NCI-H1105 (cell line): ENCODE results near the gene SCGB3A2.

ENCODE experiments used
- DNase-seq: peaks from one replicate; lab custom pipeline; 2025; lab: John Stamatoyannopoulos, UW

The SCGB3A2 gene

GRCh38 chr5:147904110-147904509, 25.6 kb downstream of the SCGB3A2 start:
- no peak for DNase-seq

GRCh38 chr5:147906326-147907095, 28.0 kb downstream of the SCGB3A2 start, which contains the start of gene C5orf46:
Gene C5orf46 (minus strand): TSS chr5:147906538. CDS start chr5:147906501, 37 bp downstream.
- no peak for DNase-seq

GRCh38 chr5:147911427-147911826, 32.9 kb downstream of the SCGB3A2 start:
- no peak for DNase-seq

DNA sequence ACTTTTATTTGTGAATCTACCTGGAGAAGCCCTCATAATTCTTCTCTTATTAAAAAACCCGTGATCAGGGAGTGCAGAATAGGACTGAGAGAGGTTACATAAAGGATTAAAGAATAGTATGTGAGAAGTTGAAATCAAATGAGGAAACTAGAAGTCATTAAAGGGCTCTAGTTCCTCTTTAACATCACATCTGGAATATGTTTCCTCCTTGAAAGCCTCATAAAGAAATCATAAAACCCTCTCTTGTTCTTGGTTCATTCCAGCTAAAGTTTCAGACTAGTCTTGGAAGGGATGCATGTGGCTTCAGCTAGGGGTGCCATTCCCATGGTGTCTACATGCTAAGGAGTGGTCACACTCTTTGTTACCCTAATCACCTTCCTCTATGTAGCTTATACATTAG, 33.5 kb downstream of the SCGB3A2 start:
- DNase-seq = no peak

DNA sequence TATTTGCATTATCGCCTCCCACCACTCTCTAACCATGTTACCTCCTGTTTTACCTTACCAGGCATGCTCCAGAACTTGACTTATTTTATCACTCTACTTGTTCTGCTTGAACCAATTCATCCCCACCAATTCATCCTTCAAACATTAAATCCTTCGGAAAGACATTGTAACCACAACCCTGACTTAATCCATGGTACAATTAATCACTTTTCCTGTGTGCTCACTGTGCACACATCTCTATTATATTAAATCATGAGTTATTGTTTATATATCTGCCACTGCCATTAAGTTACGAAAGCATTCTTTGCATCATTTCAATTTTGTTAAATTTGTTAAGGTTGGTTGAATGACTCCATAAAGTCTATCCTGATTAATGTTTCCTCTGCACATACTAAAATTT, 35.3 kb downstream of the SCGB3A2 start:
- no peak for DNase-seq

DNA sequence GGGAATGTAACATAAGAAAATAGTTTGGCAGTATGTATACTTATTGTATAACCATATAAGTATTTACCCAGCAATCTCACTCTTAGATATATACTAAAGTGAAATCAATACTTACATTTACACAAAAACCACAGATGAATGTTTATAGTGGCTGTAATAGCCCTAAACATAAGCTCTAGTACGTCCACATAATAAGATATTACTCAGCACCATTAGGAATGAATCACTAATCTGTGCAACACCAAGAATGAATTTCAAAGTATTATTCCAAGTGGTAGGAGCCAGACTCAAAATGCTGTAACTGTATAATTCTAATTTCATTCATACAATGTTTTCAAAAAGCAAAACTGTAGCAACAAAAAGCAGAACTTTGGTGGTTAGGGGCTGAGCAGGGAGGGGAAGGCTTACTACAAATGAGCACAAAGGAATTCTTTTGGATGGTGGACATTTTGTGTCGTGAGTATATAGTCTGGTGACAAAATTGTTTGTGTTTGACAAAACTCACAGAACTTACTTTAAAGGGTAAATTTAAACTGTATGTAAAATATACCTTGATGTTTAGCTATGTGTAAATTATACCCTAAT, 39.7 kb downstream of the SCGB3A2 start:
- DNase-seq = no peak

DNA sequence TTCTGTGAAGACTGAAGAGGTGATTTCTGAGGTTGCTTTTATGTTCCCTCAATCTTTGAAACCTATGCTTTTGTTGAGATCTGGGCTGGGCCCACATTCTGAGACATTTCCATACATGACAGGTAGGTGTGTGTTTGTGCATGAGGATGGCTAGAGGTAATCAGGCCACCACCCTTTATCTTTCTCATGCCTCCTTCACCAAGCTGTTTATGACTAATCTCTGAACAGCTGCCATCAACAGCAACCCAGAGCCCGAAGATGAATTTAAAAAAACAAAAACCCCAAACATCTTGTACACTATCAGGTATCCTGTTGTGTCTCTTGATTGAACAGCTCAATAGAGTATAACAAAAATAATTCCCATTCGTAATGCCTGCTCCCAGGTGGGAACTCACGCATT, 40.4 kb downstream of the SCGB3A2 start:
- DNase-seq = no peak

DNA sequence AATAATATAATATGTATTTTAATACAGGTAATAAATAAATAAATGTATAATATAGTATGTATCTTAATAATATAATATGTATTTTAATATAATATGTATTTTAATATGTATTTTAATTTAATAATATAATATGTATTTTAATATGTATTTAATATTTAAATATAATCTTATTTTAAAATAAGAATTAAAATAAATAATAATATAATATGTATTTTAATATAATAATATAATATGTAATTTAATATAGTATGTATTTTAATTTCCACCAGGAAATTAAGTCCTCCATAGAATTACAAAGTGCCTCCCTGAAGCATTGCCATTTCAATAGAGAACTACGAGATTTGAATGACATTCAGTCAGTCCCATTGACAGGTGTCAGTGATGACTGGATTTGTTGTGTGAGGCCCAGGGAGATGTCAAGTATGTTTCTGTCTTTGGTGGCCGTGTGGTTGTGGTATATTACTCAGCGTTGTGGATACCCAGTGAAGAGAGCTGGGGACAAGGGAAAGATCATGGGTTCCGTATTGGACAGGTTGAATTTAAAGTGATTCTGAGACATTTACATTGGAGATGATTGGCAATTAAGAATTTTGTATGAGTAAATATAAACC, 42.0 kb downstream of the SCGB3A2 start:
- DNase-seq = no peak

DNA sequence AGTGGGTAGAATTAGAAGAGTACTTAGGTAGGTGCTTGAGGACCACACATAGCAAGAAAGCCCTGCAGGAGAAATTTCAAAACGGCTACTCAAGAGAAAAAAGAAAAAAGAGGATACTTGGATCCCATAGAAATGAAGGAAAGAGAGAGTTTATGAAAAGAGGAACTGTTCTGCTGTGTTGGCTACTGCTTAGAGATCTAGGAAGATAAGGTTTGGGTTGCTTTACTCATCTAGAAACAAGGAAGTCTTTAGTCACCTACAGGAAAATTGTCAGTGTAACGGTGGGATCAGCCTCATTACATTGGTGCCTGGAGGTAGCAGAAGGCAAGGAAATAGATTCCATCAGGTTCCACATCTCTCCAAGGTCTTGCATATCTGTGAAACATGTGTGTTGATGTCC, 42.6 kb downstream of the SCGB3A2 start:
- no peak for DNase-seq

- no peak for DNase-seq
Measured at GRCh38 chr5:147925020-147925419, 46.5 kb downstream of the SCGB3A2 start.

GRCh38 chr5:147927901-147928300, 49.4 kb downstream of the SCGB3A2 start:
- DNase-seq = no peak

DNA sequence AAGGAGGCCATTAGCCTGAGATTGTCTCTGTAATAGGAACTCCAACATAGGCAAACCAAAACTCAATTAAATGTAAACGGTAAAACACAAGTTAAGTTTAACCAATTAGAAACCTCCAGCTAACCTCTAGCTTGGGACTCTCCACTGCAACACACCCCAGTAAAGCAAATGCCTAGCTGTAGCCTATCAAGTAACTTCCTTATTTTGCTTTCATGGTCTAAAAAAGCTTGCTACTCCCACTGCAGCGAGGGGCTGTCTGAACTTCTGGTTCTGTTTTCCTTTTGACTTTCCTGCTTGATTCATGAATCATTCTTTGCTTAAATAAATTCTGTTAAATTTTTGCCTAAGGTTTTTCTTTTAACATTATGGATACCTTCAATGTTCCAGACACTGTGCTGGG, 52.3 kb downstream of the SCGB3A2 start:
- no peak for DNase-seq
